Neural progenitor cell (in vitro differentiated cells): ENCODE measurements around the gene ZNF808.

ENCODE experiments used
- EZH2 ChIP-seq: fragments of 200-600 bp; sonication (generic); IDR thresholded peaks from 2 replicates; pipeline ENCODE4 v1.6.1; 2017; ENCODE audit warnings: antibody characterized with exemption, mild to moderate bottlenecking, moderate library complexity
- TF ChIP-seq, protein P1 (sequence below): fragments of 200-600 bp; sonication (generic); IDR thresholded peaks from 2 replicates; pipeline ENCODE4 v1.5.1; 2017; ENCODE audit warnings: antibody characterized with exemption, mild to moderate bottlenecking

- TF ChIP-seq, protein P1, sequence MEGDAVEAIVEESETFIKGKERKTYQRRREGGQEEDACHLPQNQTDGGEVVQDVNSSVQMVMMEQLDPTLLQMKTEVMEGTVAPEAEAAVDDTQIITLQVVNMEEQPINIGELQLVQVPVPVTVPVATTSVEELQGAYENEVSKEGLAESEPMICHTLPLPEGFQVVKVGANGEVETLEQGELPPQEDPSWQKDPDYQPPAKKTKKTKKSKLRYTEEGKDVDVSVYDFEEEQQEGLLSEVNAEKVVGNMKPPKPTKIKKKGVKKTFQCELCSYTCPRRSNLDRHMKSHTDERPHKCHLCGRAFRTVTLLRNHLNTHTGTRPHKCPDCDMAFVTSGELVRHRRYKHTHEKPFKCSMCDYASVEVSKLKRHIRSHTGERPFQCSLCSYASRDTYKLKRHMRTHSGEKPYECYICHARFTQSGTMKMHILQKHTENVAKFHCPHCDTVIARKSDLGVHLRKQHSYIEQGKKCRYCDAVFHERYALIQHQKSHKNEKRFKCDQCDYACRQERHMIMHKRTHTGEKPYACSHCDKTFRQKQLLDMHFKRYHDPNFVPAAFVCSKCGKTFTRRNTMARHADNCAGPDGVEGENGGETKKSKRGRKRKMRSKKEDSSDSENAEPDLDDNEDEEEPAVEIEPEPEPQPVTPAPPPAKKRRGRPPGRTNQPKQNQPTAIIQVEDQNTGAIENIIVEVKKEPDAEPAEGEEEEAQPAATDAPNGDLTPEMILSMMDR, result no peak
- TF ChIP-seq EZH2, result no peak
These were observed 20.2 kb upstream of the ZNF808 start for GRCh38 chr19:52507266-52507665.
